Mammary epithelial cell (primary cell): ENCODE results near the gene TAP2.
A peak's percentile ranks its signal among the peaks of the same experiment; 100 is the strongest.

Experiments used
- EZH2 ChIP-seq: IDR thresholded peaks from 2 replicates; pipeline ENCODE4 v1.6.1; 2012; ENCODE audit warnings: low read length, inconsistent platforms, borderline replicate concordance
- TF ChIP-seq, protein P1 (sequence below), 2 donors: IDR thresholded peaks in 1 of 2; conservative IDR thresholded peaks in 1 of 2; 2 replicates each; pipeline ENCODE4 v1.5.1; 2011 to 2012; ENCODE audit warnings: inconsistent platforms in 2 of 2, low read length in 2 of 2, mild to moderate bottlenecking in 2 of 2, control low read depth in 1 of 2, low read depth in 1 of 2; ENCODE audit not compliant: insufficient read depth in 1 of 2; ENCODE audit errors: extremely low read depth in 1 of 2

DNA sequence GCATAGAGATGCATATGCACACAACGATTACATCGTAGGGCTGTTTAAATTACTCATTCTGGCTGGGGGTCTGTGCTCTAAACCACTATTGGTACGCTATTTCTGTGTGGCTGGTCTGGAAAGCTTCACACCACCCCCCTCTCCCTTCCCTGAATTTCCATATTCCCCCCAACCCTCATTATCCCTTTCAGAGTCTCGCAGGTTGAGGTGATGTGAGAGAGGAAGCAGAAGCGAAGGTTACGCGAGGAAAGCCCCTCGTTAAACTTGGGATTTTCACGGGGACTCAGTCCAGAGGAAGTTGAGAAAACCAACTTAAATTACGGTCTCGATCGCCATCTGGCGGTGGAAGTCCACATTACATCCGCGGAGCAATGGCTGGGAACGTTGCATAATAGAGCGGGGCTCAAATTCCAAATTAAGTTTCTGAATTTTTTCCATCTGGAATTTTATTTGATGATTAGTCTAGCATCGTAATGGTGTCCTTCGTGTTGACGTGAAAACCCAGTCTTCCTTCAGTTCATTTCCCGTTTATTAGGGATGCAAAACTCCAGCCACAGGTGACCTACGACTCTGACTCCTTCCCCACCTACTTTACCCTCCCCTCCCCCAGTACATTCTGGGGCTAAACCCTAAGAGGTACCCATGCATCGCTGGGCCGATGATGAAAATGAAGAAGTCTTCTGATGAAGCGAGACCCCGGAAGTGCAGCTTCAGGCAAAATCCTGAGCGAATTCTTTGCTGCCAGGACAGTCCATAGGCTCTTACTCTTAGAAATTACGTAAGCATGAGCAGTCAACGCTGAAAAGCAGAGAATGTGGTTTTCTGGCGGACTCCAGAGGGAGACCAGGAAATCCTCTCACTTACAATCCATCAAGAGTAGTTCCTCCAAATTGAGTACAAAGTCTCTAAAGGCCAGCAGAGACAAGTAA lies 41.4 kb downstream of the TAP2 start:
- no peak for TF ChIP-seq EZH2
- TF ChIP-seq, protein P1, sequence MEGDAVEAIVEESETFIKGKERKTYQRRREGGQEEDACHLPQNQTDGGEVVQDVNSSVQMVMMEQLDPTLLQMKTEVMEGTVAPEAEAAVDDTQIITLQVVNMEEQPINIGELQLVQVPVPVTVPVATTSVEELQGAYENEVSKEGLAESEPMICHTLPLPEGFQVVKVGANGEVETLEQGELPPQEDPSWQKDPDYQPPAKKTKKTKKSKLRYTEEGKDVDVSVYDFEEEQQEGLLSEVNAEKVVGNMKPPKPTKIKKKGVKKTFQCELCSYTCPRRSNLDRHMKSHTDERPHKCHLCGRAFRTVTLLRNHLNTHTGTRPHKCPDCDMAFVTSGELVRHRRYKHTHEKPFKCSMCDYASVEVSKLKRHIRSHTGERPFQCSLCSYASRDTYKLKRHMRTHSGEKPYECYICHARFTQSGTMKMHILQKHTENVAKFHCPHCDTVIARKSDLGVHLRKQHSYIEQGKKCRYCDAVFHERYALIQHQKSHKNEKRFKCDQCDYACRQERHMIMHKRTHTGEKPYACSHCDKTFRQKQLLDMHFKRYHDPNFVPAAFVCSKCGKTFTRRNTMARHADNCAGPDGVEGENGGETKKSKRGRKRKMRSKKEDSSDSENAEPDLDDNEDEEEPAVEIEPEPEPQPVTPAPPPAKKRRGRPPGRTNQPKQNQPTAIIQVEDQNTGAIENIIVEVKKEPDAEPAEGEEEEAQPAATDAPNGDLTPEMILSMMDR (conservative IDR thresholded peaks at IDR 0.05 in 1 of 2, IDR thresholded peaks at IDR 0.05 in 1 of 2; ENCODE audit: extremely low read depth in 1 of 2, insufficient read depth in 1 of 2, low read depth in 1 of 2, low read length in 2 of 2) = peak; percentile 67 to 82
